Stromal cell of bone marrow (primary cell): ENCODE results near the gene SMTNL1.

Experiments used
- DNase-seq: peaks from one replicate; pipeline ENCODE4 v3.0.0-alpha.2; 2012; ENCODE audit warnings: low read depth

SMTNL1 gene

GRCh38 chr11:57544566-57544965, 7.2 kb downstream of the SMTNL1 start:
- no peak for DNase-seq

GRCh38 chr11:57545883-57546282, 8.5 kb downstream of the SMTNL1 start:
- DNase-seq = no peak

GRCh38 chr11:57546451-57546850, 9.1 kb downstream of the SMTNL1 start:
- no peak for DNase-seq

GRCh38 chr11:57546869-57547475, 9.6 kb downstream of the SMTNL1 start:
- DNase-seq = no peak

GRCh38 chr11:57547854-57548377, 10.5 kb downstream of the SMTNL1 start:
- no peak for DNase-seq

GRCh38 chr11:57549983-57550382, 12.6 kb downstream of the SMTNL1 start:
- DNase-seq = no peak

- DNase-seq = no peak
Observed at GRCh38 chr11:57551941-57552340, 14.5 kb downstream of the SMTNL1 start.

GRCh38 chr11:57552479-57552878, 15.1 kb downstream of the SMTNL1 start:
- no peak for DNase-seq

GRCh38 chr11:57555393-57555792, 18.0 kb downstream of the SMTNL1 start:
- DNase-seq = no peak

GRCh38 chr11:57556041-57556440, 18.6 kb downstream of the SMTNL1 start:
- DNase-seq = no peak

- no peak for DNase-seq
Observed at GRCh38 chr11:57560146-57560545, 22.8 kb downstream of the SMTNL1 start.

- DNase-seq = no peak
Observed at GRCh38 chr11:57562596-57562995, 25.2 kb downstream of the SMTNL1 start.

GRCh38 chr11:57566005-57566904, 28.9 kb downstream of the SMTNL1 start:
- DNase-seq = peak; percentile 54

GRCh38 chr11:57566905-57567514, 29.6 kb downstream of the SMTNL1 start:
- no peak for DNase-seq

GRCh38 chr11:57567515-57568329, 30.3 kb downstream of the SMTNL1 start, which contains the start of gene UBE2L6:
Gene UBE2L6 (minus strand): TSS chr11:57567672. CDS start chr11:57567611, 61 bp downstream.
- no peak for DNase-seq

- peak; percentile 59 for DNase-seq
Observed at GRCh38 chr11:57568330-57568766, 31.0 kb downstream of the SMTNL1 start.

GRCh38 chr11:57571606-57572005, 34.2 kb downstream of the SMTNL1 start:
- DNase-seq = no peak

- no peak for DNase-seq
Observed at GRCh38 chr11:57574061-57574460, 36.7 kb downstream of the SMTNL1 start.

GRCh38 chr11:57584341-57584740, 46.9 kb downstream of the SMTNL1 start:
- DNase-seq = no peak

GRCh38 chr11:57585301-57585700, 47.9 kb downstream of the SMTNL1 start:
- DNase-seq = no peak

- DNase-seq = no peak
Observed at GRCh38 chr11:57586711-57587245, 49.4 kb downstream of the SMTNL1 start.
